Measurements from ENCODE around the gene PUS1. TPM values are rescaled to one million over a fixed set of nuclear protein-coding genes. Genes with fewer than 3 reads are reported as not detected.
"Not testable (repeated sequence)": the region's sequence is repeated elsewhere in the genome, so short reads cannot be mapped to it uniquely, and the experiment has no call there.

The PUS1 gene
- total RNA-seq, 1 donor from 2014 or later: 33.7 TPM

DNA sequence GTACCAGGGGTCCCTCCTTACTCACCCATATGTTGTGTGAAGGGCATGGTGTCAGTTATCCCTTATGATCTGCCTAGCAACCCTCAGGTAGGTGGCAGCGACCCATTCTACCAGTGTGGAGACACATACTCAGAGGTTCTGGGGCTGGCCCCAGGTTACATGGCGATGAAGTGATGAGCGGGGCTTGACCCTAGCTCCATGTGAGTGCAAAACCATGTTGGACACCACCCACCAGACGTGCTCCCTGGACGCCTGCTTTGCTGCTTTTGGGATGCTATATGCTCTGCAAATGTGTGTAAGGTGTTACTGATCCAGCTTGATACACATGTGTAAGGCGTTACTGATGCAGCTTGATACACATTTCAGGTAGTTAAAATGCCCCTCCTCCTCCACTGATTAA is 54.0 kb downstream of the PUS1 start:
- Histone ChIP-seq H3K4me1 (ENCODE audit: insufficient read depth, low read length) (no peaks in the 10 kb centered on the region), H3K4me2 (ENCODE audit: low read length) (no peak overlapping the region), H3K27ac (ENCODE audit: low read depth, low read length) (no peak overlapping the region), H3K27me3 (ENCODE audit: insufficient read depth, low read length) (no peaks in the 10 kb centered on the region), H3K9ac (ENCODE audit: low read length) (no peak overlapping the region), H4K20me1 (ENCODE audit: insufficient read depth, low read length) (peaks cover 30% of the 10 kb centered on the region), H2AFZ (ENCODE audit: low read depth, low read length) (no peak overlapping the region), H3K36me3 (ENCODE audit: insufficient read depth, low read length) (peaks cover 24% of the 10 kb centered on the region), H3K4me3 (ENCODE audit: insufficient read depth, low read depth, low read length) (no peak overlapping the region), H3K79me2 (ENCODE audit: insufficient read depth, low read length) (peaks cover 16% of the 10 kb centered on the region), H3K9me3 (ENCODE audit: insufficient read depth, low read depth, low read length) (no peaks in the 10 kb centered on the region)
- Mint-ChIP-seq H3K9me3 (ENCODE audit: unreplicated experiment) (no peaks in the 10 kb centered on the region), H3K4me1 (ENCODE audit: low read depth, unreplicated experiment) (peaks cover 18% of the 10 kb centered on the region), H3K27ac (ENCODE audit: unreplicated experiment) (no peak overlapping the region), H3K27me3 (ENCODE audit: low read depth, unreplicated experiment) (no peaks in the 10 kb centered on the region), H3K36me3 (ENCODE audit: low read depth, unreplicated experiment) (peaks cover 18% of the 10 kb centered on the region), H3K4me3 (ENCODE audit: unreplicated experiment) (no peak overlapping the region)
- no peak for DNase-seq (ENCODE audit: low read depth)
- TF ChIP-seq, protein P1, sequence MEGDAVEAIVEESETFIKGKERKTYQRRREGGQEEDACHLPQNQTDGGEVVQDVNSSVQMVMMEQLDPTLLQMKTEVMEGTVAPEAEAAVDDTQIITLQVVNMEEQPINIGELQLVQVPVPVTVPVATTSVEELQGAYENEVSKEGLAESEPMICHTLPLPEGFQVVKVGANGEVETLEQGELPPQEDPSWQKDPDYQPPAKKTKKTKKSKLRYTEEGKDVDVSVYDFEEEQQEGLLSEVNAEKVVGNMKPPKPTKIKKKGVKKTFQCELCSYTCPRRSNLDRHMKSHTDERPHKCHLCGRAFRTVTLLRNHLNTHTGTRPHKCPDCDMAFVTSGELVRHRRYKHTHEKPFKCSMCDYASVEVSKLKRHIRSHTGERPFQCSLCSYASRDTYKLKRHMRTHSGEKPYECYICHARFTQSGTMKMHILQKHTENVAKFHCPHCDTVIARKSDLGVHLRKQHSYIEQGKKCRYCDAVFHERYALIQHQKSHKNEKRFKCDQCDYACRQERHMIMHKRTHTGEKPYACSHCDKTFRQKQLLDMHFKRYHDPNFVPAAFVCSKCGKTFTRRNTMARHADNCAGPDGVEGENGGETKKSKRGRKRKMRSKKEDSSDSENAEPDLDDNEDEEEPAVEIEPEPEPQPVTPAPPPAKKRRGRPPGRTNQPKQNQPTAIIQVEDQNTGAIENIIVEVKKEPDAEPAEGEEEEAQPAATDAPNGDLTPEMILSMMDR (IDR thresholded peaks at IDR 0.05; ENCODE audit: insufficient read depth, low read depth, low read length): no peak
- no peak for TF ChIP-seq EZH2 (IDR thresholded peaks at IDR 0.05; ENCODE audit: insufficient read depth, low read length)
- FAIRE-seq: no peak

DNA sequence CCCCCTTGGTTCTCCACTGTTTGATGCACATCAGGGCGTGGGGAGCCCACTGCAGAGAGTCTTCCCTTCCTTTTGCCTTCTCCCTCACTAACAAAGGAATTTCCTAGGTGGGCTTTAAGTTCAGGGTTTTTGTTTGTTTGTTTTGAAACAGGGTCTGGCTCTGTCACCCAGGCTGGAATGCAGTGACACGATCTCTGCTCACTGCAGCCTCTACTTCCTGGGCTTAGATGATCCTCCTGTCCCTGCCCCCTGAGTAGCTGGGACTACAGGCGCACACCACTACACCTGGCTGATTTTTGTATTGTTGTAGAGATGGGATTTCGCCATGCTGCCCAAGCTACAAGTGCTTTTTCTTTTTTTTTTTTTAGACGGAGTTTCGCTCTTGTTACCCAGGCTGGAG is 54.5 kb downstream of the PUS1 start:
- Histone ChIP-seq H3K27me3 (ENCODE audit: insufficient read depth, low read length) (no peaks in the 10 kb centered on the region), H3K9ac (ENCODE audit: low read length) (no peak overlapping the region), H3K4me1 (ENCODE audit: insufficient read depth, low read length) (no peaks in the 10 kb centered on the region), H3K4me2 (ENCODE audit: low read length) (no peak overlapping the region), H3K79me2 (ENCODE audit: insufficient read depth, low read length) (peaks cover 11% of the 10 kb centered on the region), H3K27ac (ENCODE audit: low read depth, low read length) (no peak overlapping the region), H3K36me3 (ENCODE audit: insufficient read depth, low read length) (peaks cover 24% of the 10 kb centered on the region), H3K9me3 (ENCODE audit: insufficient read depth, low read depth, low read length) (no peaks in the 10 kb centered on the region), H2AFZ (ENCODE audit: low read depth, low read length) (no peak overlapping the region), H3K4me3 (ENCODE audit: insufficient read depth, low read depth, low read length) (no peak overlapping the region), H4K20me1 (ENCODE audit: insufficient read depth, low read length) (peaks cover 24% of the 10 kb centered on the region)
- DNase-seq (ENCODE audit: low read depth) (no peak), FAIRE-seq (no peak)
- no peak overlapping the region for H3K4me3 Mint-ChIP-seq (ENCODE audit: unreplicated experiment)
- no peak for TF ChIP-seq EZH2 (IDR thresholded peaks at IDR 0.05; ENCODE audit: insufficient read depth, low read length)
- TF ChIP-seq, protein P1 (IDR thresholded peaks at IDR 0.05; ENCODE audit: insufficient read depth, low read depth, low read length): no peak
- H3K9me3 Mint-ChIP-seq (ENCODE audit: unreplicated experiment): no peaks in the 10 kb centered on the region
- peaks cover 18% of the 10 kb centered on the region for H3K4me1 Mint-ChIP-seq (ENCODE audit: low read depth, unreplicated experiment)
- no peak overlapping the region for H3K27ac Mint-ChIP-seq (ENCODE audit: unreplicated experiment)
- no peaks in the 10 kb centered on the region for H3K27me3 Mint-ChIP-seq (ENCODE audit: low read depth, unreplicated experiment)
- peaks cover 16% of the 10 kb centered on the region for H3K36me3 Mint-ChIP-seq (ENCODE audit: low read depth, unreplicated experiment)

DNA sequence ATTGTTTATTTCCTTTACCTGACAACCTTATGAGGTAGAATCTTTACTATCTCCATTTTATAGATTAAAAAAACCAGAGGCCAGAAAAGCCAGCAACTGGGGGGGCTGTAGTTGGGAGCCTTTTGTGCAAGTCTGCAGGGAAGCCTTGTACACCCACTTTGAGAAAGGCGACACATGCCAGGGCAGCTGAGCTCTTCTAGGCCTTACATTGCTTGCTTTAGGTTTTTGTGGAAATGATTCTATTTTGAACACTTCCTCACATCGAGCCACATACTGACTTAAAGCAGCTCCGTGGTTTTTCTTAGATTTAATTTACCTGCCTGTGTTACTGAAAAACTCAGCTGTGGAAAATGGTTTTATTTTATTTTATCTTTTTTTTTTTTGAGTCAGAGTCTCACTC is 55.3 kb downstream of the PUS1 start:
- peaks cover 7% of the 10 kb centered on the region for H3K79me2 ChIP-seq (ENCODE audit: insufficient read depth, low read length)
- H3K36me3 Mint-ChIP-seq (ENCODE audit: low read depth, unreplicated experiment): peaks cover 20% of the 10 kb centered on the region
- no peak overlapping the region for H3K9ac ChIP-seq (ENCODE audit: low read length)
- peaks cover 24% of the 10 kb centered on the region for H3K36me3 ChIP-seq (ENCODE audit: insufficient read depth, low read length)
- no peaks in the 10 kb centered on the region for H3K27me3 Mint-ChIP-seq (ENCODE audit: low read depth, unreplicated experiment)
- no peak overlapping the region for H3K4me3 ChIP-seq (ENCODE audit: insufficient read depth, low read depth, low read length)
- no peaks in the 10 kb centered on the region for H3K27me3 ChIP-seq (ENCODE audit: insufficient read depth, low read length)
- no peak overlapping the region for H3K4me3 Mint-ChIP-seq (ENCODE audit: unreplicated experiment)
- H3K9me3 ChIP-seq (ENCODE audit: insufficient read depth, low read depth, low read length): no peaks in the 10 kb centered on the region
- no peak overlapping the region for H2AFZ ChIP-seq (ENCODE audit: low read depth, low read length)
- H4K20me1 ChIP-seq (ENCODE audit: insufficient read depth, low read length): peaks cover 24% of the 10 kb centered on the region
- H3K4me1 ChIP-seq (ENCODE audit: insufficient read depth, low read length): no peaks in the 10 kb centered on the region
- no peak for TF ChIP-seq EZH2 (IDR thresholded peaks at IDR 0.05; ENCODE audit: insufficient read depth, low read length)
- TF ChIP-seq, protein P1 (IDR thresholded peaks at IDR 0.05; ENCODE audit: insufficient read depth, low read depth, low read length): no peak
- FAIRE-seq: no peak
- no peak for DNase-seq (ENCODE audit: low read depth)
- H3K27ac Mint-ChIP-seq (ENCODE audit: unreplicated experiment): no peak overlapping the region
- H3K4me2 ChIP-seq (ENCODE audit: low read length): no peak overlapping the region
- no peaks in the 10 kb centered on the region for H3K9me3 Mint-ChIP-seq (ENCODE audit: unreplicated experiment)
- peaks cover 20% of the 10 kb centered on the region for H3K4me1 Mint-ChIP-seq (ENCODE audit: low read depth, unreplicated experiment)
- no peak overlapping the region for H3K27ac ChIP-seq (ENCODE audit: low read depth, low read length)

DNA sequence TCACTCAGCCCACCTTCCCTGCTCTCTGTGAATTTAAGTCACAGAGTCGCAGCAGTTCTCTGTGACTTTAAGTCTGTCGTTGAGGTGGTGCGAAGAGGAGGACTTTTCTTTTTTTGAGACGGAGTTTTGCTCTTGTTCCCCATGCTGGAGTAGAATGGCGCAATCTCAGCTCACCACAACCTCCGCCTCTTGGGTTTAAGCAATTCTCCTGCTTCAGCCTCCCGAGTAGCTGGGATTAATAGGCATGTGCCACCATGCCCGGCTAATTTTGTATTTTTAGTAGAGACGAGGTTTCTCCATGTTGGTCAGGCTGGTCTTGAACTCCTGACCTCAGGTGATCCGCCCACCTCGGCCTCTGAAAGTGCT is 56.4 kb downstream of the PUS1 start:
- H2AFZ ChIP-seq (ENCODE audit: low read depth, low read length); H3K9me3 Mint-ChIP-seq (ENCODE audit: unreplicated experiment); H3K4me1 ChIP-seq (ENCODE audit: insufficient read depth, low read length); H3K79me2 ChIP-seq (ENCODE audit: insufficient read depth, low read length); H3K4me3 Mint-ChIP-seq (ENCODE audit: unreplicated experiment); H3K27ac ChIP-seq (ENCODE audit: low read depth, low read length); H3K27me3 ChIP-seq (ENCODE audit: insufficient read depth, low read length); H3K27ac Mint-ChIP-seq (ENCODE audit: unreplicated experiment); H3K4me3 ChIP-seq (ENCODE audit: insufficient read depth, low read depth, low read length); FAIRE-seq; H3K4me2 ChIP-seq (ENCODE audit: low read length); H3K27me3 Mint-ChIP-seq (ENCODE audit: low read depth, unreplicated experiment); H3K9ac ChIP-seq (ENCODE audit: low read length); DNase-seq (ENCODE audit: low read depth); H3K9me3 ChIP-seq (ENCODE audit: insufficient read depth, low read depth, low read length): not testable (repeated sequence)
- peaks cover 24% of the 10 kb centered on the region for H3K36me3 ChIP-seq (ENCODE audit: insufficient read depth, low read length)
- H3K36me3 Mint-ChIP-seq (ENCODE audit: low read depth, unreplicated experiment): peaks cover 20% of the 10 kb centered on the region
- H3K4me1 Mint-ChIP-seq (ENCODE audit: low read depth, unreplicated experiment): peaks cover 23% of the 10 kb centered on the region
- peaks cover 19% of the 10 kb centered on the region for H4K20me1 ChIP-seq (ENCODE audit: insufficient read depth, low read length)

Data from astrocyte (in vitro differentiated cells and primary cell).